Measurements from ENCODE around the gene RGS12. TPM values are rescaled to one million over a fixed set of nuclear protein-coding genes. Genes with fewer than 3 reads are reported as not detected.

Gene RGS12
- total RNA-seq, 1 experiment from 2014 or later: 4.7 TPM

- no peak overlapping the region for H3K4me3 ChIP-seq (ENCODE audit: low read length)
- no peaks in the 10 kb centered on the region for H3K9me3 ChIP-seq (ENCODE audit: low read length)
- H3K9ac ChIP-seq (ENCODE audit: low read length): no peak overlapping the region
- H3K27ac ChIP-seq (ENCODE audit: low read length): no peak overlapping the region
- no peaks in the 10 kb centered on the region for H3K36me3 ChIP-seq (ENCODE audit: insufficient read depth, low read length)
- no peaks in the 10 kb centered on the region for H4K20me1 ChIP-seq (ENCODE audit: insufficient read depth, low read depth, low read length)
- no peaks in the 10 kb centered on the region for H3K4me1 ChIP-seq (ENCODE audit: low read length)
- H3K27me3 ChIP-seq (ENCODE audit: low read length): no peaks in the 10 kb centered on the region
- H2AFZ ChIP-seq (ENCODE audit: low read length): no peak overlapping the region
- DNase-seq: no peak
- H3K9me2 ChIP-seq (replicated peaks; ENCODE audit: insufficient read depth, low read length): no peaks in the 10 kb centered on the region
- no peak overlapping the region for H3K4me2 ChIP-seq (ENCODE audit: low read depth, low read length, poor library complexity, severe bottlenecking)
- H3K79me2 ChIP-seq (ENCODE audit: low read length): no peaks in the 10 kb centered on the region
Measured at GRCh38 chr4:3339577-3339976, 46.8 kb downstream of the RGS12 start.

GRCh38 chr4:3340038-3340699, 47.3 kb downstream of the RGS12 start:
- DNase-seq: no peak
- H2AFZ ChIP-seq (ENCODE audit: low read length): no peak overlapping the region
- H3K79me2 ChIP-seq (ENCODE audit: low read length): no peaks in the 10 kb centered on the region
- H3K27ac ChIP-seq (ENCODE audit: low read length): no peak overlapping the region
- H3K9me3 ChIP-seq (ENCODE audit: low read length): no peaks in the 10 kb centered on the region
- no peak overlapping the region for H3K4me3 ChIP-seq (ENCODE audit: low read length)
- no peak overlapping the region for H3K4me2 ChIP-seq (ENCODE audit: low read depth, low read length, poor library complexity, severe bottlenecking)
- no peaks in the 10 kb centered on the region for H3K27me3 ChIP-seq (ENCODE audit: low read length)
- H4K20me1 ChIP-seq (ENCODE audit: insufficient read depth, low read depth, low read length): no peaks in the 10 kb centered on the region
- H3K4me1 ChIP-seq (ENCODE audit: low read length): no peaks in the 10 kb centered on the region
- H3K36me3 ChIP-seq (ENCODE audit: insufficient read depth, low read length): no peaks in the 10 kb centered on the region
- H3K9me2 ChIP-seq (replicated peaks; ENCODE audit: insufficient read depth, low read length): no peaks in the 10 kb centered on the region
- no peak overlapping the region for H3K9ac ChIP-seq (ENCODE audit: low read length)

- Histone ChIP-seq H3K9me2 (replicated peaks; ENCODE audit: insufficient read depth, low read length) (no peaks in the 10 kb centered on the region), H3K9ac (ENCODE audit: low read length) (no peak overlapping the region), H3K27ac (ENCODE audit: low read length) (no peak overlapping the region), H3K4me3 (ENCODE audit: low read length) (no peak overlapping the region), H2AFZ (ENCODE audit: low read length) (no peak overlapping the region), H3K36me3 (ENCODE audit: insufficient read depth, low read length) (no peaks in the 10 kb centered on the region), H3K4me1 (ENCODE audit: low read length) (no peaks in the 10 kb centered on the region), H3K4me2 (ENCODE audit: low read depth, low read length, poor library complexity, severe bottlenecking) (no peak overlapping the region), H3K9me3 (ENCODE audit: low read length) (no peaks in the 10 kb centered on the region), H3K27me3 (ENCODE audit: low read length) (no peaks in the 10 kb centered on the region), H3K79me2 (ENCODE audit: low read length) (no peaks in the 10 kb centered on the region), H4K20me1 (ENCODE audit: insufficient read depth, low read depth, low read length) (no peaks in the 10 kb centered on the region)
- no peak for DNase-seq
Measured at GRCh38 chr4:3340700-3341083, 47.9 kb downstream of the RGS12 start.

GRCh38 chr4:3341760-3342159, 48.9 kb downstream of the RGS12 start:
- Histone ChIP-seq H3K4me1 (ENCODE audit: low read length) (no peaks in the 10 kb centered on the region), H3K36me3 (ENCODE audit: insufficient read depth, low read length) (no peaks in the 10 kb centered on the region), H3K9ac (ENCODE audit: low read length) (no peak overlapping the region), H3K27ac (ENCODE audit: low read length) (no peak overlapping the region), H3K4me3 (ENCODE audit: low read length) (no peak overlapping the region), H3K9me3 (ENCODE audit: low read length) (no peaks in the 10 kb centered on the region), H3K79me2 (ENCODE audit: low read length) (no peaks in the 10 kb centered on the region), H4K20me1 (ENCODE audit: insufficient read depth, low read depth, low read length) (no peaks in the 10 kb centered on the region), H3K27me3 (ENCODE audit: low read length) (no peaks in the 10 kb centered on the region), H3K4me2 (ENCODE audit: low read depth, low read length, poor library complexity, severe bottlenecking) (no peak overlapping the region), H3K9me2 (replicated peaks; ENCODE audit: insufficient read depth, low read length) (no peaks in the 10 kb centered on the region), H2AFZ (ENCODE audit: low read length) (no peak overlapping the region)
- no peak for DNase-seq

- DNase-seq: no peak
- H3K9ac ChIP-seq (ENCODE audit: low read length): no peak overlapping the region
Measured at GRCh38 chr4:3342182-3342854, 49.5 kb downstream of the RGS12 start.

More at GRCh38 chr4:3342182-3342854, 49.5 kb downstream of the RGS12 start:
- H3K27ac ChIP-seq (ENCODE audit: low read length): no peak overlapping the region
- no peaks in the 10 kb centered on the region for H3K79me2 ChIP-seq (ENCODE audit: low read length)
- no peaks in the 10 kb centered on the region for H3K36me3 ChIP-seq (ENCODE audit: insufficient read depth, low read length)
- no peaks in the 10 kb centered on the region for H3K27me3 ChIP-seq (ENCODE audit: low read length)
- no peak overlapping the region for H3K4me2 ChIP-seq (ENCODE audit: low read depth, low read length, poor library complexity, severe bottlenecking)
- H3K9me2 ChIP-seq (replicated peaks; ENCODE audit: insufficient read depth, low read length): no peaks in the 10 kb centered on the region
- no peak overlapping the region for H2AFZ ChIP-seq (ENCODE audit: low read length)
- no peaks in the 10 kb centered on the region for H4K20me1 ChIP-seq (ENCODE audit: insufficient read depth, low read depth, low read length)
- no peaks in the 10 kb centered on the region for H3K4me1 ChIP-seq (ENCODE audit: low read length)
- no peaks in the 10 kb centered on the region for H3K9me3 ChIP-seq (ENCODE audit: low read length)
- no peak overlapping the region for H3K4me3 ChIP-seq (ENCODE audit: low read length)

Other genes with a start within 250 kb of the RGS12 start
- not detected in 2 replicates for gene HTT-AS, start 218.5 kb upstream of the RGS12 start, total RNA-seq (2014; rRNA removed; shearing (Covaris generic); ENCODE audit: low replicate concordance)
- gene HTT, start 218.3 kb upstream of the RGS12 start, total RNA-seq (2014; rRNA removed; shearing (Covaris generic); ENCODE audit: low replicate concordance): 24.8 and 48.7 TPM in 2 replicates
- gene MSANTD1, start 43.9 kb upstream of the RGS12 start, total RNA-seq (2014; rRNA removed; shearing (Covaris generic); ENCODE audit: low replicate concordance): 0.52 and 1.0 TPM in 2 replicates
- gene HGFAC, start 148.9 kb downstream of the RGS12 start, total RNA-seq (2014; rRNA removed; shearing (Covaris generic); ENCODE audit: low replicate concordance): not detected in 2 replicates
- gene DOK7, start 170.3 kb downstream of the RGS12 start, total RNA-seq (2014; rRNA removed; shearing (Covaris generic); ENCODE audit: low replicate concordance): 1.6 and 10.4 TPM in 2 replicates
- gene LRPAP1, start 239.4 kb downstream of the RGS12 start, total RNA-seq (2014; rRNA removed; shearing (Covaris generic); ENCODE audit: low replicate concordance): 15.3 and 57.2 TPM in 2 replicates

Data from Karpas-422 (cell line).